NK-92 (cell line): ENCODE measurements around the gene RASSF8.

Experiments
- DNase-seq: peaks from one replicate; lab custom pipeline; 2025; ENCODE audit not compliant: unreplicated experiment; lab: John Stamatoyannopoulos, UW

Gene RASSF8

DNA sequence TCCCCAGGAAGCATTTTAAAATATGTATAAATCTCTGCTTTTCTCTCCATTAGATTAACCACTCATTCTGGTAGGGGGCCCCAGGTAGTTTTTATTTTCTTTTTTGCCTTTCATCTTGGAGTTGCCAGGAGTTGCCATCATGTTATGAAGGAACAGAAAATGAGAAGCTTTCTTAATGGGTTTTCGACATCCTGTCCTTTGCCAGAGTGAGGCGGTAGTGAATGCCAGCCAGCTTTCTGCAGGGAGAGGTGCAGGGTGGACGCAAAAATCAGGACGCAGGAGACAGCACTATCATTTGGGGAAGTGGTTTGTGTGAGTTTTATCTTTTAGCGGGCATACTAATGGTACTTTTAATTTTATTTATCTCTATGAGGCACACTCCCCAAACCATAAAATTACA is 1.7 kb downstream of the RASSF8 start:
- DNase-seq: no peak

DNA sequence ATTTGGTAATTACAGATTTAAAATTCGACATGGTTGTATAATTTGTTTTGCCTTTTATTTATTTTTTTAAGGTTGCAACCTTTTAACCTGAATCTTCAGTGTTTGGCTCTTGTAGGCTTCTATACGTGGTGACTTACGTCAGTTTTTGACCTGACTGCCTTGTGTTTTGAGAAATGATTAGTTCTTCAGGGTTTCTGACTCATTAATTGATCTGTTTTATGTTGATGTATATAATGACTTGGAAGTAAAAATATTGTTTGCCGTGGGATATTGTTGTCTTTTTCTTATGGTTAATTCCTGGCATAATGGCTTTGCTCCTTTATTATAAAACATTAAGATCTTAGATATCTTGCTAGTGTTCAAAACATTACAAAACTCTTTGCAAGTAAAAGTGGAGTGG is 2.5 kb downstream of the RASSF8 start:
- no peak for DNase-seq

DNA sequence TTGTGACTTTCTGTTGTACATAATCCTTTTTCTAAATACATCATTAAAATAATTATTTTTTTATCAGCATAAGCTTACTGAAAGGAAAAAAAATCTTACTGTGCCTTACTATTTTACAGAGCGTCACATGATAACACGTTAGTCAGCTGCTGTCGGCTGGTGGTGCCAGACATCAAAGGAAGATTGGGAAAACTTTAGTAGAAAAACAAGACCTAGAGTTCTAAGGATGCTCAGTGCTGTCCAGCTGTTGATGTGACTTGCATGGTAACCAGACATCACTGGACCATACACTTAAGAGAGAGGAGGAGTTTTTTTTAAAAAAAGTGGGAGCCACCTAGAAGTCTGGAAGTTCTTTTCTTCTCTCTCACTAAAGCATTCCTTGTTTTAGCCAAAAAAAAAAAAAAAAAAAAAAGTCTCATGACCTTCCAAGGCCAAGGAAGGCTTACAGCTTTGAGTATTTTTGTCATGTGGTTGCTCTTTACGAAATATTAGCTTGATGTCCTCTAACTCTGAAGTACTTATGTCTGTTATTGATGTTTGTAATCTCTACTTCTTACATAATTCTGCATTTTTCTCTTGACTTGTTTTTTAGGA is 4.5 kb downstream of the RASSF8 start:
- no peak for DNase-seq

DNA sequence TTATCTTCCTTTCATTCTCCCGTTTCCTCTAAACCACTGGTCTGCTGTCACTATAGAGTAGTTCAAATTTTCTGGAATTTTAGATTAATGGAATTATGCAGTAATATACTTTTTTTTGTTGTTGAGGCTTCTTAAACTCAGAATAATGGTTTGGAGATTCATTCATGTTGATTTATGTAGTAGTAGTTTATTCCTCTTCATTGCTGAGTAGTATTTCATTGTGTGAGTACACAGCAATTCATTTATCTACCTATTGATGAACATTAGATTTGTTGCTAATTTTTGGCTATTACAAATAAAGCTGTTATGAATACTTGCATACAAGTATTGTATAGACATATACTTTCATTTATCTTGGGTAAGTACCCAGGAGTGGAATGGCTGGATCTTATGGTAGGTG is 7.2 kb downstream of the RASSF8 start:
- no peak for DNase-seq

DNA sequence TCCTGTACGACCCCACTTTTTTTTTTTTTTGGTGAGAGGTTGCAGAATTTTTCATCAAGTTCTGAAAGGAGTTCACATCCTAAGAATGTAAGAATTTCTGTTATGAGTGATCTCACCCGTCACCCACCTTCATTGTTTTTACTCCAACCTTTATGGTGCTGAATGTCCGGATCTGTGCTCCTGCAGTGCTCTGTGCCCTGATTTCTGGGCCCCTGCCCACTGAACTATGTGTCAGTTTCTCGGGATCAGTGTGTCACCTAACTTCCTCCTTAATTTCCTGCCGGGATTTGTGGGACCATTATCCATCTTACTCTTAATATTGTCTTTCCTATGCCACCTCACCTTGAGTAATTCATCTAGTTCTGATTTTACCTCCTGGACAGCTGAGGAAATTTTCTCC is 11.6 kb downstream of the RASSF8 start:
- no peak for DNase-seq

DNA sequence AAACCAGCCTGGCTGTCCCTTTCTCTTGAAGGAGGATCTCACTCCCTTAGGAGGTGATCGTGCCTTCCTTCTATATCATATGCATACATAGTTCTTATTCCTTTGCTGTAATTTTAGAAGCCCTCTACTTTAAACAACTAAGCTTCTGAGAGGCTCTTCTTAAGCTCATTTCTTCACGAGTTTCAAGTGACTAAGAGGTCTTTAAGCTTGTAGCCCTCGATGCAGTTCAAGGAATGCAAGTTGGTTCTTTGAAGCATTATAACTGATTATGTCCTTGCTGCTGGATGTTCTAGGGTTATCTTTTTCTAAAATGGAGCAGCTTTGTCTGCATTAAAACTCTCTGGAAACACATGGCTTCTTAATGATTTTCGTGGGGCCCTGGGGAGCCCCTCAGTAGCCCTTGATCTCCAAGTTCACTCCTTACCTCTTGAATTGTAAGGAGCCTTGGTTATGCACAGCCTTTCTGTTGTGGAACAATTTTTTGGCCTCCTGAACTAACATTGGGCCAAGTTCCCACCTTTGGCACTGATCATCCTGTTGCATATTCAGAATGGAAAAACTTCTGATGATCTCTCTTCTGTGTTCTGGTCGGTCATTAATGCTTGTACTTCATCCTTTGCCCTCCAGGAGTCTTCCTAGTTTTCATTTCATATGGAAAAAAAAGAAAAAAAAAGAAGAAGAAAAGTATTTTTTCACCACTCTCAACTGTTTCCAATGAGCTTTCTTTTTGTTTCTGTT is 12.6 kb downstream of the RASSF8 start:
- no peak for DNase-seq

DNA sequence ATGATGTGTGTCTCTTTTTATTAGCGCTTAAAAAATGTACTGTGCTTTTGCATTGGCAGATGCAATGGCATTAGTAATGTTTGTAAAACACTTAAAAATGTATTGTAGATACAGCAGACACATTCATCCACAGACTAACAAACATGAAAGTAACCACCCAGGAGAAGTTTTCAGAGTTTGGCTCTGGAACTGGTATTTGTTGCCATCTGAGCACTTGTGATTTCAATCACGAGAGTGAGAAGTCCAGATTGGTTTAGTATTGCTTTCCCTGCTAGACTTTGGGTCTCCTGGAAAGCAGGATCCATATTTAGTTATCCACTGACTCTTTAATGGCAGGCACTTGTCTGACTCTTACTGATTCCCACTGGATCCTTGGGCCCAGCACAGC is 13.2 kb downstream of the RASSF8 start:
- DNase-seq: no peak

DNA sequence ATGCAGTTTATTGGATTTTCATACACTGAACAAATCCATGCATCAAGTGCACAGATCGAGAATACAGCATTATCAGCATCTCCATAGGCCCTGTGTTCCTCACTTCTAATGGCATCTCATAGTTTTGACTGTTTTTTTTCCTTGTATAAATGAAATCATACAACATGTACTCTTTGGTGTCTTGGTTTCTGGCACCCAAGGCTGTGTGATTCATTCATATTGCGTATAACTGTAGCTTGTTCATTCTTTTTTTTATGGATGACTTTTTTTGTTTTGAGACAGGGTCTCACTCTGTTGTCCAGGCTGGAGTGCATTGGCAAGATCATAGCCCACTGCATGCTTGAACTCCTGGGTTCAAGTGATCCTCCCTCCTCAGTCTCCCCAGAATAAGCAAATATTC is 14.3 kb downstream of the RASSF8 start:
- DNase-seq: no peak

DNA sequence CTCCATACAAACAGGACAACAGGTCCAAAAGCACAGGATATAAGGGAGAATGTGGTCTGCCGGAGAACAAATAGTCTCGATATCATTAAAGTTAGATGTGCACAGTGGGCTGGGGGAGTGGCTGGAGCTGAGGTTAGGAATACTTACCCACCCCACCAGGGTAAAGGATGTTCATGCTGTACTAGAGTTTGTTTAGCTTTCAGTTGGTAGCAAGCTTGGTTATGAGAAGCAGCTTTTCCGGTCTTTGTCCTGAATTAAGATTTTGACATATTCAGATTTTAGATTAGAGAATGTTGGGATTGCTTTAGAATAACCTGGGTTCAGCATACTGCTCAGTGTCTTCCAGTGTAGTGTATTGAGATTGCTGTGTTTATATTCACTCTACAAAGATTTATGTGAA is 16.7 kb downstream of the RASSF8 start:
- no peak for DNase-seq

DNA sequence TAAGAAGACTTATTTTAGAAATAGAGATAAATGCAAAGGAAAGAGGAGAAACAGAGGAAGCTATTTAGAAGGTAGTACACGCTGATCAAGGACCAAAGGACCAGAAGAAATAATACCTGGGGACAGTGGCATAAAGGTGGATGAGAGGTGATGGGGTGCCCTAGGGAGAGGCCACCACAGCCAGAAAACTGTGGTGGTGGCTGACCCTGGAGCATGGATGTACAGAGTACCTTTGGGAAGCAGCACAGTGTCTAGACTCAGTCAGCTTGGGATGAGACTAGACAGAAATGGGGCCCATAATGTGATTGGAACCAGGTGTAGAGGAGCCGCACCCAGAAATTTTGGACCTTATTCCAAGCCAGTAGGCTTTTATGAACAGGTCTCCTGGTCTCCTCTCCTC is 17.2 kb downstream of the RASSF8 start:
- no peak for DNase-seq

DNA sequence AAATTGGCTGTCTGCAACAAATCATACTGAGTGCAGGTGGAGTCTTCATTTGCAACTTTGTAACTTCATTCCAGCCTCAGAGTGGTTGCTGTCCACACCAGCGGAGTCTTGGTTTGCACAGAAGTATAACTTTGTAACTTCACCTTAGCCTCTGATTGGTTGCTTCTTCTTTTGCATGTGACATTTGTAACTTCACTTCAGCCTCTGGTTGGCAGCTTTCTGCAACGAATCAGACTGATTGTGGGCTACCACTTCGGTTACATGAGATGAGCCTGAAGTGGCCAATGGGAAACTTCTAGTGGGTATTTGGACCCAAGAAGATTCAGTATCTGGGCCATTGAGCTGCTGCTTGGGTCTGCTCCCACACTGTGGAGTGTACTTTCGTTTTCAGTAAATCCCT is 17.8 kb downstream of the RASSF8 start:
- no peak for DNase-seq

DNA sequence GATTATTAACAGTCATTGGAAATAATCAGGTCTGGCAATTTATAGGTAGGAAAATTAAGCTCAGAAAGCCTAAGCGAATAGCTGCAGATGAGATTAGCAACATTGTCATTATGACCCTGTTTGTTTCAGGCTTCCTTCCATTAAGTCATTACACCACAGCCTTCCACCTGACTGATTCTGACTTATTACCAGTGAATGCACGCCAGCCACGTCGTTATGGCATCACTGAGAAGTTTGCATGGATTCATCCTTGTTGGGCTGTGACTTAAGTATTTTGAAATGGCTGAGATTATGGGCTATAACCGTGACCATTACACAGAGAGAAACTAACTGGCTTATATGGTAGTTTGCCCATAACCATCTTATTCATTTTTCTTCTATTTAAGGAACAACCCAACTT is 18.6 kb downstream of the RASSF8 start:
- no peak for DNase-seq

DNA sequence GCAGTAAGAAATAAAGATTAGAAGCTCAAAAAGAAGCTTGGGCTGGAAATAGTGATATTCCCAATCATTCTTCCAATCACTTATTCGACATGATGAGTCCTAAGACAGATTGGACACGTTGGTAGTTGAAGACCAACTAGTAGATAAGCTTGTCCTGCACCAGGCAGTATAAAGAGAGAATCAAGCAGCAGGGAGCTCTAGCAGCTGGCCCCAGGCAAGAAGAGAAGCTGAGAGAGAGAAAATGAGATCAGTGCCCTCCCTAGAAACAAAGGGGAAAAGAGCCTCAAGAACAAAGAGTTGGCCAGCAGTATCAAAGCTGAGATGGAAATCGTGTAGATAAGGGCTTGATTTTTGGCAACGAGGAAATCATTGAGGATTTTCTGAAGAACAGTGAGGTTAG is 20.6 kb downstream of the RASSF8 start:
- no peak for DNase-seq

DNA sequence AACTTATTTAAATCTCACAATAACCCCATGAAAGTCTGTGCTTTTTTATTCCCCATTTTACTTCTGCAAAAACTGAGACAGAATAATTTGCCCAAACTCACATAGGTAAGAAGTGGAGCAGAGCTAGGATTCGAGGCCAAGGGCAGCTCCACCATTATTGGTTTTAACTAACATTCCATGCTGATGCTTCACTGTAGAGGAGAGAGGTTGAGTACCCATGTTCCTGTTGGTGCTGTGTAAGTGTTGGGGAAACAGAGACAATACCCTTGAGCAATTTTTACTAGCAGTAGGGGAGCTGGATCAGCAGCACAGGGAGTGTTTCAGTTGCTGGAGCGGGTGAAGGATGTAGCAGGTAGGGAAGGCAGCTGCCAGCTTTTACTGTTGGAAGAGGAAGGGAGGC is 21.1 kb downstream of the RASSF8 start:
- no peak for DNase-seq

DNA sequence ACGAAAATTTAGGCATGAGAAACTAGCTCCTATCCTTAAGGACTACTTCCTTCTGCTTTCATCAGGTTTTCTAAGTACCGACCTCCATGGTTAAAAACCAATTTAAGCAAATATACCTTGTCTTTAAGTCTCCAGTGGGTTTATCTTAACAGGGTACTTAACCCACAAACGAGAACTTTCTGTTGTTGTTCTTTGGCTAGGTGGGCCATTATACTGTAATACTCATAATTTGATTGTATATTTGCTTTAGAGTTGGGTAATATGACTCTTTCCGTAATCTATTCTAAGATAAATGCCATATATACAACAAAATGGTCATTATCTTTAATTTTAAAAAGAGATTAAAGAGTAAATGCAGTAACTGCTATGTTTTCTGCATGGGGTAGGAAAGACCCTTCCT is 21.6 kb downstream of the RASSF8 start:
- DNase-seq: no peak

DNA sequence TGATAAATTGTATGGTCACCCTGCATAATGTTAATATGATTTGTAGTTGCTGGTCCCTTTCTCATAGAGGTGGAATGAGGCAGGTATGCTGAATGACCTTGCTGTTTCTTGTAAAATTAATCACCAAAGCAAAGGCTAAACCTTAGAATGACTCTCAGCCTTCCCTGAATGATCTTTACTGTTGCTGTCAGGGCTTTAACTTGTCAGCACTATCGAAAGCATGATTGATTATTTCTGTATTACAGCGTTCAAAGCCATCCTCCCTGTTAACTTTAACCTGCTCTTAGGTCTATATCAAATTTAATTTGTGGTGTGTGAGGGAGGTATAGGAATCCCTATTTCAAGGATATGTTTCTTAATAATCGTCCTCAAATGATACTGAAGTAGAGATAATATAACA is 23.1 kb downstream of the RASSF8 start:
- no peak for DNase-seq

DNA sequence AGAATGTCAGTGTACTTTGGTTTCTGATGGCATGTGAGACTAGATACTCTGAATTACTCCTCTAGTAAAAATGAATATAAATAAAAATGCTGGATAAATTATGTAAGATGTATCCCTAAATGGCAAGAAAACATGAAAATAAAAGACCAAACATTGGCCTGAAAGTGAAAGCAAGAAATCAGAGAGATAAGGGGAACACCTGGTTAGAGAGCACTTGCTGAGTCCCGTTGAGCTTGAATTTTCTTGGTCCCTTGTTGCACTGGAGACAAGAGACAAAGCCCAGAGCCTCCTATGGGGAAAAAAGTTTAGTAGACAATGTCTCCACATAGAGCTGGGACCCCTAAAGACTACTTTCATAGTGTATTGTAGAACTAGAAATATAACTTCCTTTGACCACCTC is 23.9 kb downstream of the RASSF8 start:
- DNase-seq: no peak

DNA sequence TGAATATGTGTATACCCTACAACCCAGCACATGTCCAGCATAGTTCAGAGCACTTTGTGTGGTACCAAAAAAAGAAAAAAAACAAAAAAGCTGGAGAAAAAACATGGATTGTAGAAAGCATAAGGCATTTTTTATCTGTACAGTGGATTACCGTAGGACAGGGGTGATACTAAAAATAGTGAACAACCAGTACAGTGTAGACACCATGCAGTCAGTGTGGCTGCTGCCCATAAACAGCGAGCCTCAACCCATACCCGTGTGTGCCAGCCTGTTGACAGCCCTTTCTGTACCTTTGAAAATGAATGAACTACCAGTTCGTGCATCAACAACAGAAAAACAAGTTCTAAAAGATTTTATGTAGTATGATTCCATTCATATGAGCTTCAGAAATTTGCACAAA is 25.1 kb downstream of the RASSF8 start:
- DNase-seq: no peak

DNA sequence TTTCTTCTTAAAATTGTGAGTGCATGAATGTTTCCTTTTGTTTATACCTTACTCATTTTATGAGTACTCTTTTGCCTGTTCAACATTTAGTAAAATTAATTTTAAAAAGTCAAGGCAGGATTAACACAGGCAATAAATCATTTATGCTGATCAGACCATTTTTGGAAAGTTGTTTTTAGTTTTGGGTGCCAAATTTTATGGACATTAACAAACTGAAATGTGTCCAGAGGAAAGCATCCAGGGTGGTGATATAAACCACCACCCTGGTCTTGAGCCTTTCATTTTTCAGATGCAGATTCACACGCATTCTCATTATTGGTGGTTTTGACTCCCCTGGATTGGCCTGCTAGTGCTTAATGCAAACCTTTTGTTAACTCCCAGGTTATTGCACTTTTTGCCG is 26.3 kb downstream of the RASSF8 start:
- no peak for DNase-seq

DNA sequence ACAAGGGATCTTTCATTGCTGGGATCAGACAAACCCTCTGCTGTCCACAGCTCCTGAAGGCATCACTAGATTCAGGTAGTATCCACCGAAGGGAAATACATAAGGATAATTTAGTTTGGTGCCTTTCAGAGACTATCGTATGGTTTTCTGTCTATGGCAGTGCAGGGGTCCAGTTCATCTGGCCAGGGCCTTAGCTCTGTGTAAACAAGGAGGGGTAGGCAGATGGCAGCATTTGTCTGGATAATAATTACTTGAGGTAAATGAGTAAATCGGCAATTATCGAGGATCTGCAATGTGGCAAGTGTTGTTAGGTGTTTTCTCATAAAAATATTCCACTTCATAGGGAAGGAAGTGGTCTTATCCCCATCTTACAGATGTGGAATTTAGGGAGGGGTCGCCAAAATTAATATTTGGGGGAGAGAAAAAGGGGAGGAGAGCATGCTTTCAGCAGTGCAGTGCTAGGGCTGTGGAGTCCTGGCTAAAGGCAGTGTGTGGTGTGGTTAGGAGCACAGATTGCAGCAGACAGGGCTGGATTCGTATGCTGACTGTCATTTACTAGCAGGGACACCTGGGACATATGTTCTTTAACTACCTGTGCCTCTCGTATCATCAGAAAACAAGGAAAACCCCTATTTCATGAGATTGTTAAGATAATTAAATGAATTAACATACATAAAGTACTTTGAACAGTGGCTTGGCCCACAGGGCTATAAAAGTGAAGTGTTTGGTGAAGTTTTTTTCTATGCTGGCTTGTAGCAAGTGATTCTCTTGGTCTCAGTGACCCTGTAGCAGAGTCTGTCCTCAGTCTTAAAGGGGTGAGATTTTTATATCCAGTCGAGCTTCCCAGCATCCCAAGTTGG is 27.1 kb downstream of the RASSF8 start:
- no peak for DNase-seq

DNA sequence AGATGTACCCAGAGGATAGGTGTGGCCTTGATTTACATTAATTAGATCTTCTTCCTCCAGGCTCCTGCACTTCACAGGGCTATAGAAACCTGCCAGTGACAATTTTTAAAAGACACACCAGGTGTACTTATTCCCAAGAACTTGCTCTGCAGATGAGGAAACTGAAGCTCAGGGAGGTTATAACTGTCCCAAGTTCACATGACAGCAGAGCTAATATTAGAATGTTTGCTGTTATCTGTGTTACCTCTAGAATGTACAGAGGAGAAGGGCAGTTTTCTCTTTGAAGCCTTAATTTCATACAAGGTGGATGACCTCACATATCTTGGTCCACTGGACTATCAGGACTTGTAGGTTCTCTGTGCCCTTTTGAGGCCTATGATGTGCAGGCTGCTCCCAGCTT is 27.7 kb downstream of the RASSF8 start:
- DNase-seq: no peak

DNA sequence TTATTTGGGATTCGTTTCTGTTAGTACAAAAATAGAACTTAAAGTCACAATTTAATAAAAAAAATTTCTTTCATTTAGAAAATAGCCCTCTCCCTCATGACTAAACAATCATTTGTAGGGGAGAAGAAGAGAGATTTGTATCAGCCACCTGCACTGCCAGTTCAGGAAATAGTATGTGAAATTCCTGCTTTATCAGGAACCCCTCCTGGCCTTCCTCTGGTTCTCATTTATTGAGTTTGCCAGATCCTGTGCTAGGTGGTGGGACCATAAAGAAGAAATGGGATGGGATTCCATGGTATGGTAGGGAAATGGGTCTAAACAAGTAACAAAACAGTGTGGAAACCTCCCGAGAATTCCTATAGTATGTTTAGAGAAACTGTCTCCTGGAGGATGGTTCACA is 30.0 kb downstream of the RASSF8 start:
- no peak for DNase-seq
